Measurements from ENCODE around the gene SC5D.

DNA sequence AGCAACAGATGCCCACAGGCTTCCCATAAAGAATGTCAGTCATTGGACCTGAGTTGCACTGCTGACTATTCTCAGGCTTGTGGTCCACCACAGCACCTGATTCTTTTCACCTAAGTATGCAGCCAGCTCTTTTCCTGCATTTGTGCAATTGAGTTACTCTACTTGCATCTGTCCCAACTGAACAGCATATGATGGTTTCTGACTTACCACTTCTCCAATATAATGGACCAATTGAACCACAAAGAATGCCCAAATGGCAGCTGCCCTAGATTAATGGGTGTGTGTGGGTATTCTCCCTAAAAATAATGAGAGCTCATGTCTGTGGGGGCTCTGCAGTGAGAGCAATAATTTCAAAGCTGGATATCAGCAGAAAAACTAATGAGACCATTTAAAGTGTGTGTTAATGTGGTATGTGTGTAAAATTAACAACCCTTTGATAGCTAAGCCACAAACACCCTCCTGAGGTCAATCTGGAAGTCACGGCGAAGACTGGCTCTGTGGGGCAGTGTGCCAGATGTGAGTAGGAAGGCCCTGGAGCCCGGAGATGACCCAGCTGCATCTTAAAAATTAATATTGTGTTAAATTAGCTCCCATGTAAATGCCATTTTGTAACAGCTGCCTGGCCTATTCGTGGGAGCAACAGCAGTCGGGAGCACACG lies 43.8 kb downstream of the SC5D start:
- no peak for TF ChIP-seq POLR2A (IDR thresholded peaks at IDR 0.05)
- TF ChIP-seq, protein P1, sequence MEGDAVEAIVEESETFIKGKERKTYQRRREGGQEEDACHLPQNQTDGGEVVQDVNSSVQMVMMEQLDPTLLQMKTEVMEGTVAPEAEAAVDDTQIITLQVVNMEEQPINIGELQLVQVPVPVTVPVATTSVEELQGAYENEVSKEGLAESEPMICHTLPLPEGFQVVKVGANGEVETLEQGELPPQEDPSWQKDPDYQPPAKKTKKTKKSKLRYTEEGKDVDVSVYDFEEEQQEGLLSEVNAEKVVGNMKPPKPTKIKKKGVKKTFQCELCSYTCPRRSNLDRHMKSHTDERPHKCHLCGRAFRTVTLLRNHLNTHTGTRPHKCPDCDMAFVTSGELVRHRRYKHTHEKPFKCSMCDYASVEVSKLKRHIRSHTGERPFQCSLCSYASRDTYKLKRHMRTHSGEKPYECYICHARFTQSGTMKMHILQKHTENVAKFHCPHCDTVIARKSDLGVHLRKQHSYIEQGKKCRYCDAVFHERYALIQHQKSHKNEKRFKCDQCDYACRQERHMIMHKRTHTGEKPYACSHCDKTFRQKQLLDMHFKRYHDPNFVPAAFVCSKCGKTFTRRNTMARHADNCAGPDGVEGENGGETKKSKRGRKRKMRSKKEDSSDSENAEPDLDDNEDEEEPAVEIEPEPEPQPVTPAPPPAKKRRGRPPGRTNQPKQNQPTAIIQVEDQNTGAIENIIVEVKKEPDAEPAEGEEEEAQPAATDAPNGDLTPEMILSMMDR (IDR thresholded peaks at IDR 0.05), result no peak
- no peak for TF ChIP-seq EP300 (IDR thresholded peaks at IDR 0.05)

All from ovary (tissue), 3 donors.